HFFc6 (cell line): ENCODE measurements around the gene UQCRQ. TPM values are rescaled to one million over a fixed set of nuclear protein-coding genes. Genes with fewer than 3 reads are reported as not detected.
"Not testable (repeated sequence)": the region's sequence is repeated elsewhere in the genome, so short reads cannot be mapped to it uniquely, and the experiment has no call there.

Experiments
- DNase-seq: peaks from one replicate; pipeline ENCODE4 v3.0.0-alpha.2; 2018
- H3K27ac Mint-ChIP-seq: 2 replicates; pipeline ENCODE4 v1.8.0; 2020; ENCODE audit warnings: mild to moderate bottlenecking, mixed read lengths
- H3K27me3 Mint-ChIP-seq: 2 replicates; pipeline ENCODE4 v1.8.0; 2021; ENCODE audit warnings: mild to moderate bottlenecking, moderate library complexity, mixed read lengths; ENCODE audit not compliant: insufficient read depth
- H3K36me3 Mint-ChIP-seq: 2 replicates; pipeline ENCODE4 v1.8.0; 2021; ENCODE audit warnings: low read depth, mixed read lengths
- H3K4me1 Mint-ChIP-seq: 2 replicates; pipeline ENCODE4 v1.8.0; 2020; ENCODE audit warnings: low read depth, mixed read lengths
- H3K4me3 Mint-ChIP-seq: 2 replicates; pipeline ENCODE4 v1.8.0; 2020; ENCODE audit warnings: mild to moderate bottlenecking, moderate library complexity, mixed read lengths
- H3K9me3 Mint-ChIP-seq: 2 replicates; pipeline ENCODE4 v1.8.0; 2020; ENCODE audit warnings: mild to moderate bottlenecking, mixed read lengths
- CTCF ChIP-seq: fragments of 200-600 bp; sonication (generic); IDR thresholded peaks from 2 replicates; pipeline ENCODE4 v1.5.0; 2021; ENCODE audit warnings: antibody characterized with exemption, mild to moderate bottlenecking
- total RNA-seq, 6 experiments: library from RNA; stranded (reverse); fragmentation: NEBNext Ultra II Directional; extraction: Animal tissue kit (Norgen Biotek cat#: 25700); gene quantifications; 2 replicates in 1 of 6; 3 replicates in 5 of 6; pipeline ENCODE4 v1.2.3, GENCODE V29; 2021

UQCRQ gene
- total RNA-seq, 6 experiments from 2014 or later = 501 to 678 (median 615) TPM

GRCh38 chr5:132854301-132854700 is 12.1 kb upstream of the UQCRQ start:
- H3K4me1 Mint-ChIP-seq = peaks cover 19% of the 10 kb centered on the region
- H3K4me3 Mint-ChIP-seq = no peak overlapping the region
- no peak for TF ChIP-seq CTCF
- no peaks in the 10 kb centered on the region for H3K9me3 Mint-ChIP-seq
- peak overlapping the region; percentile 14; the same call in 1 of the 2 replicates for H3K27ac Mint-ChIP-seq
- no peaks in the 10 kb centered on the region for H3K36me3 Mint-ChIP-seq
- DNase-seq = no peak
- peaks cover 8% of the 10 kb centered on the region for H3K27me3 Mint-ChIP-seq

GRCh38 chr5:132854992-132855391 is 11.4 kb upstream of the UQCRQ start:
- not testable (repeated sequence) for H3K27ac Mint-ChIP-seq, DNase-seq, H3K9me3 Mint-ChIP-seq, H3K36me3 Mint-ChIP-seq, H3K4me3 Mint-ChIP-seq, H3K27me3 Mint-ChIP-seq
- H3K4me1 Mint-ChIP-seq = peaks cover 20% of the 10 kb centered on the region

- Mint-ChIP-seq H3K27ac (no peak overlapping the region), H3K4me1 (peaks cover 20% of the 10 kb centered on the region), H3K9me3 (no peaks in the 10 kb centered on the region), H3K27me3 (peaks cover 8% of the 10 kb centered on the region), H3K36me3 (no peaks in the 10 kb centered on the region), H3K4me3 (no peak overlapping the region)
- DNase-seq = no peak
- no peak for TF ChIP-seq CTCF
These were observed 10.4 kb upstream of the UQCRQ start for GRCh38 chr5:132856011-132856410.

- Mint-ChIP-seq H3K27me3 (peaks cover 8% of the 10 kb centered on the region), H3K9me3 (no peaks in the 10 kb centered on the region), H3K27ac (no peak overlapping the region), H3K4me3 (no peak overlapping the region; the same call in 1 of the 2 replicates), H3K36me3 (no peaks in the 10 kb centered on the region), H3K4me1 (peaks cover 10% of the 10 kb centered on the region; the same call in 1 of the 2 replicates)
- DNase-seq = no peak
- TF ChIP-seq CTCF = no peak
These were observed 6.5 kb upstream of the UQCRQ start for GRCh38 chr5:132859889-132860437.

- Mint-ChIP-seq H3K4me1 (peaks cover 15% of the 10 kb centered on the region), H3K36me3 (no peaks in the 10 kb centered on the region), H3K27me3 (peaks cover 4% of the 10 kb centered on the region; the same call in 1 of the 2 replicates), H3K27ac (no peak overlapping the region), H3K9me3 (no peaks in the 10 kb centered on the region), H3K4me3 (no peak overlapping the region)
- no peak for TF ChIP-seq CTCF
- DNase-seq = no peak
These were observed 5.7 kb upstream of the UQCRQ start for GRCh38 chr5:132860742-132861141.

- Mint-ChIP-seq H3K27me3 (peaks cover 10% of the 10 kb centered on the region), H3K4me3 (peak overlapping the region; percentile 99), H3K36me3 (peaks cover 23% of the 10 kb centered on the region), H3K9me3 (no peaks in the 10 kb centered on the region), H3K27ac (peak overlapping the region; percentile 99), H3K4me1 (peaks cover 31% of the 10 kb centered on the region)
- no peak for DNase-seq
- no peak for TF ChIP-seq CTCF
These were observed 637 bp upstream of the UQCRQ start for GRCh38 chr5:132865668-132866341.
